ENCODE results near the gene SOS2.

GRCh38 chr14:50254248-50254647, 22.9 kb upstream of the SOS2 start:
- no peak for TF ChIP-seq POLR2A (IDR thresholded peaks at IDR 0.05)
- no peak for TF ChIP-seq CTCF (IDR thresholded peaks at IDR 0.05)
- TF ChIP-seq EP300 (IDR thresholded peaks at IDR 0.05) = no peak
- TF ChIP-seq POLR2AphosphoS5 (IDR thresholded peaks at IDR 0.05) = no peak
